Kidney (tissue), 14 donors: ENCODE measurements around the gene PNPLA7. TPM values are rescaled to one million over a fixed set of nuclear protein-coding genes. Genes with fewer than 3 reads are reported as not detected.

Experiments
- DNase-seq, 5 donors: peaks; one replicate each; pipeline ENCODE4 v3.0.0-alpha.2; 2013 to 2020
- FAIRE-seq: peaks from 2 replicates; lab custom pipeline; 2012; peaks lifted over from hg19 to GRCh38; lab: Jason Lieb, UNC
- H3K27ac ChIP-seq, 2 donors: one replicate each; pipeline ENCODE4 v1.7.0; 2013; ENCODE audit warnings: low read depth in 2 of 2, low read length in 2 of 2, inconsistent platforms in 1 of 2
- H3K27me3 ChIP-seq: one replicate; pipeline ENCODE4 v1.7.1; 2013; ENCODE audit warnings: low read length, inconsistent platforms; ENCODE audit not compliant: control insufficient read depth, insufficient read depth
- H3K36me3 ChIP-seq, 3 donors: one replicate each; pipeline versions ENCODE4 v1.7.0 to v1.7.1; 2013; ENCODE audit warnings: low read length in 3 of 3, control low read depth in 1 of 3, inconsistent platforms in 1 of 3; ENCODE audit not compliant: insufficient read depth in 3 of 3, control insufficient read depth in 2 of 3
- H3K4me1 ChIP-seq, 3 donors: one replicate each; pipeline versions ENCODE4 v1.7.0 to v1.7.1; 2013; ENCODE audit warnings: low read length in 3 of 3, inconsistent platforms in 1 of 3, low read depth in 1 of 3; ENCODE audit not compliant: control insufficient read depth in 2 of 3, insufficient read depth in 2 of 3
- H3K4me3 ChIP-seq, 3 donors: one replicate each; pipeline versions ENCODE4 v1.7.0 to v1.8.1; 2013; ENCODE audit warnings: low read length in 3 of 3, control low read depth in 1 of 3, inconsistent platforms in 1 of 3
- H3K9ac ChIP-seq, 3 donors: one replicate each; pipeline versions ENCODE4 v1.7.0 to v1.7.1; 2013; ENCODE audit warnings: low read length in 3 of 3, control low read depth in 1 of 3, inconsistent platforms in 1 of 3
- H3K9me3 ChIP-seq, 3 donors: one replicate each; pipeline versions ENCODE4 v1.7.0 to v1.7.1; 2013; ENCODE audit warnings: low read length in 3 of 3, control low read depth in 1 of 3, inconsistent platforms in 1 of 3; ENCODE audit not compliant: control insufficient read depth in 2 of 3, insufficient read depth in 1 of 3
- CTCF ChIP-seq: IDR thresholded peaks from 3 replicates; pipeline ENCODE4 v1.5.1; 2012; ENCODE audit warnings: mild to moderate bottlenecking, moderate library complexity, borderline replicate concordance; ENCODE audit not compliant: insufficient read depth; ENCODE audit errors: extremely low read depth
- intact Hi-C: fragments of 100-400 bp; cut with DNase I; formaldehyde crosslinking; loops from one replicate; pipeline ENCODE4 v1.11.1; 2022
- polyA plus RNA-seq: library from polyadenylated mRNA; stranded (reverse); fragments of 350-450 nt; fragmentation: Illumina TruSeq; extraction: RNeasy Lipid Tissue Mini Kit (QIAGEN cat#74804); gene quantifications from one replicate; pipeline ENCODE4 v1.2.3, GENCODE V29; 2014; ENCODE audit warnings: low read depth, low replicate concordance; ENCODE audit not compliant: insufficient read depth
- total RNA-seq: library from RNA; stranded (reverse); fragmentation: NEBNext Ultra II Directional; extraction: Animal tissue kit (Norgen Biotek cat#: 25700); gene quantifications from one replicate; pipeline ENCODE4 v1.2.1, GENCODE V29; 2021
- donor health status: control.
- donor health status: control.
- donor health status: control.
- donor health status: control.
- donor health status: control.
- donor health status: DM: yes; HTN: yes; CAD: no.
- donor health status: Normal renal cell carcinoma (clear cell type).

PNPLA7 gene
- total and polyA plus RNA-seq, 2 donors from 2014 or later, result 2.1 to 9.6 TPM

GRCh38 chr9:137497921-137498719 is 52.1 kb downstream of the PNPLA7 start:
- H3K27me3 ChIP-seq, result no peaks in the 10 kb centered on the region
- H3K36me3 ChIP-seq, result no peaks in the 10 kb centered on the region
- intact Hi-C loops, result no loop called here
- DNase-seq (peak in 1 of 5 donors; percentile 68), FAIRE-seq (no peak)
- H3K27ac ChIP-seq, result no peak overlapping the region
- no peak overlapping the region for H3K4me3 ChIP-seq
- H3K9me3 ChIP-seq, result no peaks in the 10 kb centered on the region
- no peaks in the 10 kb centered on the region for H3K4me1 ChIP-seq
- H3K9ac ChIP-seq, result no peak overlapping the region
- TF ChIP-seq CTCF, result no peak

- H3K9ac ChIP-seq, result no peak overlapping the region
- FAIRE-seq (no peak), DNase-seq (peak in 1 of 5 donors; percentile 53)
- no peak overlapping the region for H3K27ac ChIP-seq
- H3K27me3 ChIP-seq, result no peaks in the 10 kb centered on the region
- intact Hi-C loops, result no loop called here
- TF ChIP-seq CTCF, result no peak
- no peaks in the 10 kb centered on the region for H3K36me3 ChIP-seq
- no peaks in the 10 kb centered on the region for H3K4me1 ChIP-seq
- no peaks in the 10 kb centered on the region for H3K9me3 ChIP-seq
- no peak overlapping the region for H3K4me3 ChIP-seq
Measured at GRCh38 chr9:137496601-137497375, 53.4 kb downstream of the PNPLA7 start.

GRCh38 chr9:137494550-137495351 is 55.5 kb downstream of the PNPLA7 start:
- Histone ChIP-seq H3K36me3 (no peaks in the 10 kb centered on the region), H3K4me1 (no peaks in the 10 kb centered on the region), H3K27me3 (no peaks in the 10 kb centered on the region), H3K27ac (no peak overlapping the region), H3K9me3 (no peaks in the 10 kb centered on the region), H3K9ac (no peak overlapping the region), H3K4me3 (no peak overlapping the region)
- DNase-seq (peak in 1 of 5 donors; percentile 74), FAIRE-seq (no peak)
- no peak for TF ChIP-seq CTCF
- intact Hi-C loops, result no loop called here
